ENCODE measurements around the gene ZNF836.

DNA sequence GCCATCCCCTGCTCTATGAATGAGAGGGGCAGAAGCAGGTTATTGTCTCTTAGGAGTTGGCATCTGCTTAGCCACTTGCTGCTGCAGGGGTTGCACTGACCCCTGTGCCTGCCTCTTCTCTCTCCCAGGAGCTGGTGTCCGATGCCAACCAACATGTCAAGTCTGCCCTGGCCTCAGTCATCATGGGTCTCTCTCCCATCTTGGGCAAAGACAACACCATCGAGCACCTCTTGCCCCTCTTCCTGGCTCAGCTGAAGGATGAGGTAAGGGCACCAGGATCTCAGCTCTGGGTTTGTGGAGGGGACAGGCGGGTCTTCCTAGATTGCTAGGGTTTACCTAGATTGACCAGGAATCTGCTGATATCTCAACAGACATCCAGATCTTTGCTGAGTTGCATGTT is 45.0 kb upstream of the ZNF836 start:
- TF ChIP-seq CTCF (IDR thresholded peaks at IDR 0.05; ENCODE audit: extremely low read depth in 1 of 2, insufficient read depth in 1 of 2, low read depth in 1 of 2, low read length in 2 of 2): no peak
- TF ChIP-seq GATA2 (IDR thresholded peaks at IDR 0.05; ENCODE audit: insufficient read depth, insufficient read length, low read depth, low read length): no peak

Data from endothelial cell of umbilical vein (primary cell).